OCI-LY3 (cell line): Measurements from ENCODE around the gene DNAAF5.

Source experiments
- H2AFZ ChIP-seq: fragments of 200-600, 300-600 bp; shearing (Covaris generic); 2 replicates; pipeline ENCODE4 v1.6.0; 2014; ENCODE audit warnings: antibody characterized with exemption, low read depth, low read length
- H3K27ac ChIP-seq: fragments of 200-600, 300-600 bp; sonication (generic); 2 replicates; pipeline ENCODE4 v1.5.1; 2014; ENCODE audit warnings: mild to moderate bottlenecking, low read length, moderate library complexity, mixed read lengths
- H3K27me3 ChIP-seq: fragments of 200-600, 300-600 bp; sonication (generic); 2 replicates; pipeline ENCODE4 v1.6.1; 2014; ENCODE audit warnings: low read depth, low read length, mixed read lengths
- H3K36me3 ChIP-seq: fragments of 200-600, 300-600 bp; sonication (generic); replicated peaks from 2 replicates; pipeline ENCODE3; 2014; ENCODE audit warnings: low read depth, low read length, mixed read lengths
- H3K4me1 ChIP-seq: fragments of 300-600, 200-600 bp; sonication (generic); 2 replicates; pipeline ENCODE4 v1.6.1; 2014; ENCODE audit warnings: low read length, mixed read lengths
- H3K4me2 ChIP-seq: fragments of 200-600, 300-600 bp; sonication (generic); 2 replicates; pipeline ENCODE4 v1.6.1; 2014; ENCODE audit warnings: low read length, mixed read lengths
- H3K4me3 ChIP-seq: fragments of 300-600, 200-600 bp; sonication (generic); 2 replicates; pipeline ENCODE4 v1.5.1; 2014; ENCODE audit warnings: antibody characterized with exemption, mild to moderate bottlenecking, low read length, moderate library complexity
- H3K79me2 ChIP-seq: fragments of 300-600, 200-600 bp; shearing (Covaris generic); 2 replicates; pipeline ENCODE4 v1.6.1; 2014; ENCODE audit warnings: mild to moderate bottlenecking, low read length, mixed read lengths
- H3K9ac ChIP-seq: fragments of 300-600, 200-600 bp; shearing (Covaris generic); 2 replicates; pipeline ENCODE4 v1.6.0; 2014; ENCODE audit warnings: mild to moderate bottlenecking, low read length, moderate library complexity
- H3K9me3 ChIP-seq: fragments of 200-600, 300-600 bp; shearing (Covaris generic); 2 replicates; pipeline ENCODE4 v1.6.1; 2014; ENCODE audit warnings: low read length, mixed read lengths; ENCODE audit not compliant: insufficient read depth
- H4K20me1 ChIP-seq: fragments of 200-600, 300-600 bp; sonication (generic); 2 replicates; pipeline ENCODE4 v1.6.1; 2016; ENCODE audit warnings: low read length, mixed read lengths; ENCODE audit not compliant: insufficient read depth
- EZH2phosphoT487 ChIP-seq: fragments of 200-600 bp; shearing (Covaris generic); IDR thresholded peaks from 2 replicates; pipeline ENCODE4 v1.6.1; 2018; ENCODE audit warnings: antibody characterized with exemption, mixed run types, low read depth
- TF ChIP-seq, protein P1 (sequence below): fragments of 200-600, 300-600 bp; sonication (generic); IDR thresholded peaks from 2 replicates; pipeline ENCODE4 v1.5.1; 2014; ENCODE audit warnings: antibody characterized with exemption, low read length, low read depth

The DNAAF5 gene

DNA sequence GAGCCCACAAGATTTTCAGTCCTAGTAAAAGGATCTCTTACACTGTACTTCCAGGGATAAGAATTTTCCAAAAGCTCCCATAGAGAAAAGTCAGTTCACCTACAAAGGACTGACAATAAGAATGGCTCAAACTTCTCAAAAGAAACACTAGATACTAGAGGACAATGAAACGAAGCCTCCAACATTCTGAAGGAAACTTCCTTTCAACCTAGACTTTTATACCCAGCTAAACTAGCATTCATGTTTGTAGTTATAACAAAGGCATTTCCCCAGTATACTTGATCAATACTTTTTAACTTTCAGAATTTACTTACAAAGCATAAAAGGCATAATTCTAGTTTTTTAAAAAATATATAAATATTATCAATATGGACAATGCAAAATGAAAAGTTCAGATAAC, 41.0 kb upstream of the DNAAF5 start:
- Histone ChIP-seq H3K4me3 (no peak overlapping the region), H3K79me2 (no peaks in the 10 kb centered on the region), H3K4me2 (no peak overlapping the region), H3K9ac (no peak overlapping the region), H3K27me3 (no peaks in the 10 kb centered on the region), H2AFZ (no peak overlapping the region), H3K27ac (no peak overlapping the region), H4K20me1 (no peaks in the 10 kb centered on the region), H3K36me3 (peaks cover 21% of the 10 kb centered on the region), H3K9me3 (no peaks in the 10 kb centered on the region), H3K4me1 (no peaks in the 10 kb centered on the region)
- no peak for TF ChIP-seq EZH2phosphoT487
- TF ChIP-seq, protein P1, sequence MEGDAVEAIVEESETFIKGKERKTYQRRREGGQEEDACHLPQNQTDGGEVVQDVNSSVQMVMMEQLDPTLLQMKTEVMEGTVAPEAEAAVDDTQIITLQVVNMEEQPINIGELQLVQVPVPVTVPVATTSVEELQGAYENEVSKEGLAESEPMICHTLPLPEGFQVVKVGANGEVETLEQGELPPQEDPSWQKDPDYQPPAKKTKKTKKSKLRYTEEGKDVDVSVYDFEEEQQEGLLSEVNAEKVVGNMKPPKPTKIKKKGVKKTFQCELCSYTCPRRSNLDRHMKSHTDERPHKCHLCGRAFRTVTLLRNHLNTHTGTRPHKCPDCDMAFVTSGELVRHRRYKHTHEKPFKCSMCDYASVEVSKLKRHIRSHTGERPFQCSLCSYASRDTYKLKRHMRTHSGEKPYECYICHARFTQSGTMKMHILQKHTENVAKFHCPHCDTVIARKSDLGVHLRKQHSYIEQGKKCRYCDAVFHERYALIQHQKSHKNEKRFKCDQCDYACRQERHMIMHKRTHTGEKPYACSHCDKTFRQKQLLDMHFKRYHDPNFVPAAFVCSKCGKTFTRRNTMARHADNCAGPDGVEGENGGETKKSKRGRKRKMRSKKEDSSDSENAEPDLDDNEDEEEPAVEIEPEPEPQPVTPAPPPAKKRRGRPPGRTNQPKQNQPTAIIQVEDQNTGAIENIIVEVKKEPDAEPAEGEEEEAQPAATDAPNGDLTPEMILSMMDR = no peak

DNA sequence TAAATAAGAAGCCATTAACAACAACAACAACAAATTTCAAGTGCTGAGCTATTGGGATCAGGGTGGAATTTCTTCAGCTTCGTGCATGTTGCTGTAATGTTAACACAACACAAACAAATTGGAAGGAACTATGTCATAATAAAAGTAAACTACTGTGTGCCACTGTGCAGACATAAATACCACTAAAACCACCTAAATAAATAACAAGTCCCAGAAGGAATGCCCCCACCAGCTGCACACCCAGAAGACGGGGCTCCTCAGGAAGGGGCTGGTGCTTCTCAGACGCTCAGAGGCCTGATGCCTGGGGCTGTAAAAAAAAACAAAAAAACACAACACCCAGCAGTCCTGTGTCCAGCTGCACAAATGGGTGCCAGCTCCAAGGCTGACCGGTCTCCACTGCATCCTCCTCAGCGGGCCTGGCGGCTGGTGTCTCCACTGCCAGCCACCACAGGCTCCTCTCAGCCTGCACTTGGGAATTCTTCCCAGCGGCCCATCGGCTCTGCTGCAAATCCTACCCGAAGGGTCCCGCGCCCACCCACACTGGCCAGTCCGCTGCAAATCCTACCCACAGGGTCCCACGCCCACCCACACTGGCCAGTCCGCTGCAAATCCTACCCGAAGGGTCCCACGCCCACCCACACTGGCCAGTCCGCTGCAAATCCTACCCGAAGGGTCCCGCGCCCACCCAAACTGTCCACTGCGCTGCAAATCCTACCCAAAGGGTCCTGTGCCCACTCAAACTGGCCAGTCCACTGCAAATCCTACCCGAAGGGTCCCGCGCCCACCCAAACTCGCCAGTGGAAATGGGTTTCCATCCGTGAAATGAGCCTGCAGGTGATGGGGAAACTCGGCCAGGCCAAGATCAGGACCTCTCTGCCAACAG, 35.8 kb upstream of the DNAAF5 start:
- Histone ChIP-seq H3K4me2 (no peak overlapping the region), H3K4me3 (no peak overlapping the region), H4K20me1 (no peaks in the 10 kb centered on the region), H3K27me3 (no peaks in the 10 kb centered on the region), H3K36me3 (peaks cover 4% of the 10 kb centered on the region), H3K27ac (no peak overlapping the region), H2AFZ (no peak overlapping the region), H3K79me2 (no peaks in the 10 kb centered on the region), H3K4me1 (no peaks in the 10 kb centered on the region), H3K9me3 (no peaks in the 10 kb centered on the region), H3K9ac (no peak overlapping the region)
- TF ChIP-seq, protein P1 = no peak
- TF ChIP-seq EZH2phosphoT487 = no peak

DNA sequence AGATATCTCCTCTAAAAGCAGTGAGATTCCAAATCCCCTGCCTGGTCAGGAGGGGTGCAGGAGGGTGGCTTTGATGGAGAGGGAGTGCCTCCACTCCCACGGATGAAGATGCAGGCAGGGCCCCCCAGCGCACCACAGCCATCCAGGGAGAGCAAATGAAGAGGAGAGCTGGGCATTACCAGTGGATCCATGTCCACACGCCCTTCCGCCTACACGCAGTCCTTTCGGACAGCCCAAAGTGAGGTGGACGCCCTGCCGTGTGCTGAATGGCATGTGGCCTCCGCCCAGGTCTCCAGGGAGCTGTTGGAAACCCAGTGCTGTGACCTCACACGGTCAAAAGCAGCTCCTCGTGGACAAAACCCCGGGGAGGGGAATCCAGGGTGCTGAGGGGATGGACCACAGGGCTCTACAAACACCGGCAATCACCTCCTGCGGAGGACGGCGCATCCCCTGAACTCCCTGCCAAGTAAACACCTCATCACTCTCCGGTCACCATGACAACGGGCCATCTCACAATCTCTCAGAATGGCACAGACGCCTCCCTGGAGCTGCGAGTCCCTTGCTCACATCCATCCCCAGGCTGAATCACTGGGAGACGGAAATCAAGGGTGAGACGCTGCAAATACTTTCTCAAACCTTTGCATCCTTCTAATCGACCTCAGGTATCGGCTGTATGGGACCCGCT, 35.0 kb upstream of the DNAAF5 start:
- Histone ChIP-seq H2AFZ (no peak overlapping the region), H3K36me3 (peaks cover 4% of the 10 kb centered on the region), H3K4me3 (no peak overlapping the region), H4K20me1 (no peaks in the 10 kb centered on the region), H3K27ac (no peak overlapping the region), H3K4me1 (no peaks in the 10 kb centered on the region), H3K79me2 (no peaks in the 10 kb centered on the region), H3K9ac (no peak overlapping the region), H3K9me3 (no peaks in the 10 kb centered on the region), H3K27me3 (no peaks in the 10 kb centered on the region), H3K4me2 (no peak overlapping the region)
- TF ChIP-seq, protein P1 = no peak
- no peak for TF ChIP-seq EZH2phosphoT487

DNA sequence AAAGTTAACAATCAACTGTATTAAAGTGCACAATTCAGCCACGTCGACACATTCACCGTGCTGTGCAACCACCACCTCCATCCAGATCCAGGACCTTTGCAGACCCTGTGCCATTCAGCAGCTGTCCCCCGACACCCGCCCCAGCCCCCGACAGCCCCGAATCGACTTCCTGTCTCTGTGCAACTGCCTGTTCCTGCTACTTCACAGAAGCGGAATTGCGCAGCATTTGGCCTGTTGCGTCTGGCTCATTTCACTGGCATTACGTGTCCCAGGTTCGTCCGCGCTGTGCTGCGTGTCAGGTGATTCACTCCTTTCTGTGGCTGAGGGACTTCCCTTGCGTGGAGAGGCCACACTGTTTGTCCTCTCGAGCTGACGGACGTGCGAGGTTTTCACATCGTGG, 33.2 kb upstream of the DNAAF5 start:
- H3K36me3 ChIP-seq = peaks cover 4% of the 10 kb centered on the region
- no peaks in the 10 kb centered on the region for H3K79me2 ChIP-seq
- TF ChIP-seq, protein P1 = no peak
- TF ChIP-seq EZH2phosphoT487 = no peak
- no peaks in the 10 kb centered on the region for H4K20me1 ChIP-seq
- no peak overlapping the region for H3K9ac ChIP-seq
- H3K4me2 ChIP-seq = no peak overlapping the region
- no peak overlapping the region for H3K27ac ChIP-seq
- no peaks in the 10 kb centered on the region for H3K27me3 ChIP-seq
- H2AFZ ChIP-seq = no peak overlapping the region
- H3K4me1 ChIP-seq = no peaks in the 10 kb centered on the region
- H3K9me3 ChIP-seq = no peaks in the 10 kb centered on the region
- no peak overlapping the region for H3K4me3 ChIP-seq
